Epithelial cell of esophagus (primary cell): Measurements from ENCODE around the gene TARBP1.

Source experiments
- DNase-seq: peaks from one replicate; pipeline ENCODE4 v3.0.0; 2010; ENCODE audit warnings: low read depth
- H3K4me3 ChIP-seq: 2 replicates; pipeline ENCODE4 v1.5.1; 2011; ENCODE audit warnings: mild to moderate bottlenecking, low read length, control low read depth
- TF ChIP-seq, protein P1 (sequence below): IDR thresholded peaks from 2 replicates; pipeline ENCODE4 v1.5.1; 2011; ENCODE audit warnings: low read depth, mild to moderate bottlenecking, low read length, control low read depth, inconsistent platforms; ENCODE audit not compliant: insufficient read depth; ENCODE audit errors: missing control alignments

TARBP1 gene

DNA sequence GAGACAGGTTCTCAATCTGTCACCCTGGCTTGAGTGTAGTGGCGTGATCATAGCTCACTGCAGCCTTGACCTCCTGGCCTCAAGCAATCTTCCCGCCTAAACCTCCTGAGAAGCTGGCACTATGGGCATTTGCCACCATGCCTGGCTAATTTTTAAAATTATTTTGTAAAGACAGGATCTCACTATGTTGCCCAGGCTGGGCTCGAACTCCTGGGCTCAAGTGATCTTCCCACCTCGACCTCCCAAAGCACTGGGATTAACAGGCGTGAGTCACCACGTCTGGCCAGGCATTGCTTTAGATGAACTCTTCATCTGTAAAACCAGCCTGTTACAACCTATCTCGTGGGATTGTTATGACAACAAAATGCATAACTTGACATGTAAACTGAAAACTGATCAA is 103.3 kb downstream of the TARBP1 start:
- DNase-seq, result no peak
- H3K4me3 ChIP-seq, result no peak overlapping the region
- TF ChIP-seq, protein P1, sequence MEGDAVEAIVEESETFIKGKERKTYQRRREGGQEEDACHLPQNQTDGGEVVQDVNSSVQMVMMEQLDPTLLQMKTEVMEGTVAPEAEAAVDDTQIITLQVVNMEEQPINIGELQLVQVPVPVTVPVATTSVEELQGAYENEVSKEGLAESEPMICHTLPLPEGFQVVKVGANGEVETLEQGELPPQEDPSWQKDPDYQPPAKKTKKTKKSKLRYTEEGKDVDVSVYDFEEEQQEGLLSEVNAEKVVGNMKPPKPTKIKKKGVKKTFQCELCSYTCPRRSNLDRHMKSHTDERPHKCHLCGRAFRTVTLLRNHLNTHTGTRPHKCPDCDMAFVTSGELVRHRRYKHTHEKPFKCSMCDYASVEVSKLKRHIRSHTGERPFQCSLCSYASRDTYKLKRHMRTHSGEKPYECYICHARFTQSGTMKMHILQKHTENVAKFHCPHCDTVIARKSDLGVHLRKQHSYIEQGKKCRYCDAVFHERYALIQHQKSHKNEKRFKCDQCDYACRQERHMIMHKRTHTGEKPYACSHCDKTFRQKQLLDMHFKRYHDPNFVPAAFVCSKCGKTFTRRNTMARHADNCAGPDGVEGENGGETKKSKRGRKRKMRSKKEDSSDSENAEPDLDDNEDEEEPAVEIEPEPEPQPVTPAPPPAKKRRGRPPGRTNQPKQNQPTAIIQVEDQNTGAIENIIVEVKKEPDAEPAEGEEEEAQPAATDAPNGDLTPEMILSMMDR, result no peak

- TF ChIP-seq, protein P1, result no peak
- no peak for DNase-seq
- peak overlapping the region; percentile 86 for H3K4me3 ChIP-seq
These were observed 105.1 kb downstream of the TARBP1 start for GRCh38 chr1:234373959-234374254.

- peak; percentile 97 for DNase-seq
- H3K4me3 ChIP-seq, result peak within 1 kb of the TSS; percentile 86
- TF ChIP-seq, protein P1, result no peak
These were observed 105.7 kb downstream of the TARBP1 start, which contains the start of gene COA6 for GRCh38 chr1:234373064-234373958. COA6 (plus strand) TSS chr1:234373456; CDS start chr1:234373467, 11 bp downstream.

GRCh38 chr1:234372011-234372757 is 106.8 kb downstream of the TARBP1 start:
- H3K4me3 ChIP-seq, result peak overlapping the region; percentile 86
- DNase-seq, result peak; percentile 9
- TF ChIP-seq, protein P1, result no peak

DNA sequence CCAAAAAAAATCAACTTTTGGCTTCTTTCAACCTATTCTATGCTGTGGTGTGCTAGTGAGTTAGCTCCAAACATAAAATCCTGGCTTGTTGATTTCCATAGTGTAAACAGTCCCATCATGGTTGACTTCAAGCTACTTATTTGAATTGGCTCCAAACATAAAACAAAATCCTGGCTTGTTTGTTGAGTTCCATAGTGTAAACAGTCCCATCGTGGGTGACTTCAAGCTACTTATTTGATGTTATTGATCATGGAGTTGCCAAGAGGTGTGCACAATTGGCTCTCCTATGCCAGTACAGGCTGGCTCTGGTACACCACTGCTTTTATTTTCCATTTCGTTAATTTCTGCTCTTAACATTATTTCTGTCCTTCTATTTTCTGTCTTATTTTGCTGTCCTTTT is 107.6 kb downstream of the TARBP1 start:
- TF ChIP-seq, protein P1, result no peak
- no peak overlapping the region for H3K4me3 ChIP-seq
- DNase-seq, result no peak

GRCh38 chr1:234369784-234370183 is 109.2 kb downstream of the TARBP1 start:
- peak; percentile 88 for DNase-seq
- TF ChIP-seq, protein P1, result no peak
- H3K4me3 ChIP-seq, result no peak overlapping the region
